Natural killer cell (primary cell): ENCODE measurements around the gene MARCOL. TPM values are rescaled to one million over a fixed set of nuclear protein-coding genes. Genes with fewer than 3 reads are reported as not detected.

ENCODE experiments used
- ATAC-seq, 3 donors: fragments of 150-1000 bp in 2 of 3; fragments of 200-7000 bp in 1 of 3; cut with Tn5 transposase; 1 replicate in 1 of 3; 2 replicates in 2 of 3; pipeline ENCODE4 v1.10.0; 2021; ENCODE audit warnings: mild to moderate bottlenecking in 2 of 3, moderate library complexity in 2 of 3
- DNase-seq, 2 donors: peaks; one replicate each; pipeline versions ENCODE4 v3.0.0 to v3.0.0-alpha.2; 2013 to 2021; ENCODE audit warnings: mixed read lengths in 1 of 2
- H3K27ac ChIP-seq: one replicate; pipeline ENCODE4 v1.5.1; 2013; ENCODE audit warnings: mild to moderate bottlenecking, low read length
- H3K27me3 ChIP-seq: one replicate; pipeline ENCODE4 v1.6.1; 2013; ENCODE audit warnings: low read length; ENCODE audit not compliant: control insufficient read depth, insufficient read depth
- H3K36me3 ChIP-seq: one replicate; pipeline ENCODE4 v1.6.1; 2013; ENCODE audit warnings: low read length; ENCODE audit not compliant: control insufficient read depth, insufficient read depth
- H3K4me1 ChIP-seq: one replicate; pipeline ENCODE4 v1.6.1; 2013; ENCODE audit warnings: low read length; ENCODE audit not compliant: control insufficient read depth, insufficient read depth
- H3K4me3 ChIP-seq: one replicate; pipeline ENCODE4 v1.5.1; 2013; ENCODE audit warnings: low read length
- H3K9me3 ChIP-seq: one replicate; pipeline ENCODE4 v1.6.1; 2013; ENCODE audit warnings: low read length; ENCODE audit not compliant: control insufficient read depth, insufficient read depth
- H3K27ac Mint-ChIP-seq, 2 donors: one replicate each; pipeline ENCODE4 v1.8.0; 2022; ENCODE audit warnings: mild to moderate bottlenecking in 2 of 2, mixed read lengths in 2 of 2, moderate library complexity in 1 of 2
- H3K27me3 Mint-ChIP-seq, 2 donors: one replicate each; pipeline ENCODE4 v1.8.0; 2022; ENCODE audit warnings: low read depth in 2 of 2, mixed read lengths in 2 of 2
- H3K36me3 Mint-ChIP-seq: one replicate; pipeline ENCODE4 v1.8.0; 2022; ENCODE audit warnings: mixed read lengths
- H3K4me1 Mint-ChIP-seq, 2 donors: one replicate each; pipeline ENCODE4 v1.8.0; 2022; ENCODE audit warnings: mixed read lengths in 2 of 2
- H3K4me3 Mint-ChIP-seq: one replicate; pipeline ENCODE4 v1.8.0; 2022; ENCODE audit warnings: mild to moderate bottlenecking, moderate library complexity, mixed read lengths
- H3K9me3 Mint-ChIP-seq, 2 donors: one replicate each; pipeline ENCODE4 v1.8.0; 2022; ENCODE audit warnings: mixed read lengths in 2 of 2
- WGBS: methylation state at CpG from one replicate; pipeline ENCODE4 v1.1.7; 2013; ENCODE audit warnings: missing lambda C conversion rate; ENCODE audit not compliant: insufficient coverage; 5-methylcytosine and 5-hydroxymethylcytosine counted together
- intact Hi-C: fragments of 100-400 bp; cut with micrococcal nuclease; formaldehyde crosslinking; loops from one replicate; pipeline ENCODE4 v1.14.2; 2022
- total RNA-seq, 4 donors: library from RNA; stranded (reverse); fragments of 120-200 nt in 1 of 4; gene quantifications; one replicate each; pipeline versions ENCODE4 v1.2.3 to v1.2.4, GENCODE V29; 2013 to 2022
- TF ChIP-seq, protein P1 (sequence below): fragments of 200-600 bp; IDR thresholded peaks from one replicate; pipeline ENCODE4 v1.8.0; 2022; ENCODE audit warnings: antibody characterized with exemption

The MARCOL gene
- total RNA-seq, 3 donors from 2014 or later (not counting 1 experiment from before 2014, with no cell fraction given) = not detected

DNA sequence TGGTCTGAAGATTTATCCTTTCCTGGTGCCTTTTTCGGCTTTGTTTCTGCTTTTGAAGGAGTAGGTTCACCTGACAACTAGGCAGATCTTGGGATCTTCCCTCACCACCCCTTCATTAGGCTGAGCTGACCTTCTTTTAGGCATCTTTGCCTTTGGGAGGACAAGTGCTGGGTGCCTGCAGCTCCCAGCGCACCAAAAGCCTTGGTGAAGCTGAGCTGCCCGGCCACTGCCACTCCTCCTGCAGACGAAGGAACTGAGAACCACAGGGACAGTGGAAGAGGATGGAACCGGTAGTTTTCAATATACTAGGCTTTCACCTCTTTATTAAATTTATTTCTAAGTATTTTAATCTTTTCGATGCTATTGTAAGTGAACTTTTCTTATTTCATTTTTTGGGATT lies 16.8 kb upstream of the MARCOL start:
- Mint-ChIP-seq H3K4me1 (no peaks in the 10 kb centered on the region), H3K4me3 (no peak overlapping the region), H3K27ac (no peak overlapping the region), H3K27me3 (no peaks in the 10 kb centered on the region), H3K36me3 (no peaks in the 10 kb centered on the region), H3K9me3 (peaks cover 0 to 2% of the 10 kb centered on the region in 2 donors)
- intact Hi-C loops = no loop called here
- Histone ChIP-seq H3K4me3 (no peak overlapping the region), H3K27ac (no peak overlapping the region), H3K36me3 (no peaks in the 10 kb centered on the region), H3K4me1 (no peaks in the 10 kb centered on the region), H3K9me3 (no peaks in the 10 kb centered on the region), H3K27me3 (no peaks in the 10 kb centered on the region)
- 74% methylated on average over 5 of the region's 6 CpGs for WGBS
- TF ChIP-seq, protein P1, sequence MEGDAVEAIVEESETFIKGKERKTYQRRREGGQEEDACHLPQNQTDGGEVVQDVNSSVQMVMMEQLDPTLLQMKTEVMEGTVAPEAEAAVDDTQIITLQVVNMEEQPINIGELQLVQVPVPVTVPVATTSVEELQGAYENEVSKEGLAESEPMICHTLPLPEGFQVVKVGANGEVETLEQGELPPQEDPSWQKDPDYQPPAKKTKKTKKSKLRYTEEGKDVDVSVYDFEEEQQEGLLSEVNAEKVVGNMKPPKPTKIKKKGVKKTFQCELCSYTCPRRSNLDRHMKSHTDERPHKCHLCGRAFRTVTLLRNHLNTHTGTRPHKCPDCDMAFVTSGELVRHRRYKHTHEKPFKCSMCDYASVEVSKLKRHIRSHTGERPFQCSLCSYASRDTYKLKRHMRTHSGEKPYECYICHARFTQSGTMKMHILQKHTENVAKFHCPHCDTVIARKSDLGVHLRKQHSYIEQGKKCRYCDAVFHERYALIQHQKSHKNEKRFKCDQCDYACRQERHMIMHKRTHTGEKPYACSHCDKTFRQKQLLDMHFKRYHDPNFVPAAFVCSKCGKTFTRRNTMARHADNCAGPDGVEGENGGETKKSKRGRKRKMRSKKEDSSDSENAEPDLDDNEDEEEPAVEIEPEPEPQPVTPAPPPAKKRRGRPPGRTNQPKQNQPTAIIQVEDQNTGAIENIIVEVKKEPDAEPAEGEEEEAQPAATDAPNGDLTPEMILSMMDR = no peak
- ATAC-seq = no peak
- DNase-seq = no peak

DNA sequence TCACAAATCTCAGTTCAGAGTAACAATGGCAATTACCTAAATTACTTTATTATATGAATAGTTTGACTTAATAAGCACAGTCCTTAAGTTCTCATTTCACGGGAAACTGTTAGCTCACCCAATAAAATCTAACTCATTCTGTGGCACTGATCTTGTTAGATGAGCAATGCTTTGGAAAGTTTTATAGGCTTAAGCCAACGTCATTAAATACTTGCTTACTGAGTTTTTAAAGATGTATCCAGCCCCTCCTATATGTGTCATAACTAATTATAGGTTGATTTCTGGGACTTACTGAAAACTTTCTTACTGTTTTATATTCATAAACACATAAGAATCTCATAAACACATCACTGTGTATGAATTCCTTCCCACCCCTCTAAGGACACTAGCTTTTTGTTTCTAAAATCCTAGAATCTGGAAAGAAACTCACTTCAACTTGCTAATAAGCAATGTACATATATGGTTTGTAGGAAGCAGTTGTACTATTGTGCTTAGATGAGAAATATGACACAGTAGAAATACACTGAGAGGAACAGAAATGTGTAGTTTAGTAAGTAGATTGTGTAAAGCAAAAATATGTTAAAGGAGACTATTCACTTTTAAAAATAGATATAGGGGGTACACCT lies 14.1 kb upstream of the MARCOL start:
- no peaks in the 10 kb centered on the region for H3K36me3 Mint-ChIP-seq
- intact Hi-C loops = no loop called here
- H3K9me3 ChIP-seq = no peaks in the 10 kb centered on the region
- DNase-seq (no peak), ATAC-seq (no peak)
- no peaks in the 10 kb centered on the region for H3K27me3 ChIP-seq
- no peaks in the 10 kb centered on the region for H3K4me1 Mint-ChIP-seq
- no peaks in the 10 kb centered on the region for H3K4me1 ChIP-seq
- H3K4me3 Mint-ChIP-seq = no peak overlapping the region
- H3K36me3 ChIP-seq = no peaks in the 10 kb centered on the region
- no peak overlapping the region for H3K4me3 ChIP-seq
- no peak overlapping the region for H3K27ac ChIP-seq
- H3K9me3 Mint-ChIP-seq = no peaks in the 10 kb centered on the region
- no CpG with 5 or more reads among the region's 2 CpGs for WGBS
- H3K27me3 Mint-ChIP-seq = no peaks in the 10 kb centered on the region
- TF ChIP-seq, protein P1 = no peak
- H3K27ac Mint-ChIP-seq = no peak overlapping the region

DNA sequence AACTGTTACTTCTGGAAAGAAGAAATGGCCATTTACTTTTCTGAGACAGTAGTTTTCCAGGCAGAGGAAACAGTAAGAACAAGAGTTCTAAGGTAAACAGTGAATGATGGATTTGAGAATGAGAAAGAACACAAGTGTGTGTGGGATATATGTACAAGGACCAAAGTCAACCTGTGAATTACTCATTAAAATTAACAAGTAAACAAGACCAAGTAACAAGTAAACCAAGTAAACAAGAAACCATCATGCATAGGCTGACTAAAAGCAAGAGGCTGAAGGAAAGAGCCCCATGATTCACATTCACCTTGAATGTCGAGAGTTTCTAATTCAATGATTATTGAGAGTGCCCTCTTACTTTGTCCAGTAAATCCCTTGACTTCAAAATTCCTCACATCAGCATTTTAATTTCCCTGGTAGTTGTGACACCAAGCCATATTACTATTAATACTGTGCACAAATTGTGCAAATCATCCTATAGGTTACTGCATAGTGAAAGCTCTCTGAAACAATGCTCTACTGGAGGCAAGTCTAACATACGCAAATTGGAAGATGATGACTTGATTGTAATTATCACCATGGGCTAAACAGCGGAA lies 9.8 kb upstream of the MARCOL start:
- H3K27ac Mint-ChIP-seq = no peak overlapping the region
- TF ChIP-seq, protein P1 = no peak
- H3K27me3 Mint-ChIP-seq = no peaks in the 10 kb centered on the region
- H3K9me3 Mint-ChIP-seq = no peaks in the 10 kb centered on the region
- H3K36me3 ChIP-seq = no peaks in the 10 kb centered on the region
- 94% methylated on average over 2 of the region's 3 CpGs for WGBS
- intact Hi-C loops = no loop called here
- no peaks in the 10 kb centered on the region for H3K36me3 Mint-ChIP-seq
- H3K4me3 ChIP-seq = no peak overlapping the region
- H3K27me3 ChIP-seq = no peaks in the 10 kb centered on the region
- no peak overlapping the region for H3K27ac ChIP-seq
- H3K4me1 ChIP-seq = no peaks in the 10 kb centered on the region
- no peaks in the 10 kb centered on the region for H3K4me1 Mint-ChIP-seq
- H3K4me3 Mint-ChIP-seq = no peak overlapping the region
- DNase-seq (no peak), ATAC-seq (no peak)
- H3K9me3 ChIP-seq = no peaks in the 10 kb centered on the region

DNA sequence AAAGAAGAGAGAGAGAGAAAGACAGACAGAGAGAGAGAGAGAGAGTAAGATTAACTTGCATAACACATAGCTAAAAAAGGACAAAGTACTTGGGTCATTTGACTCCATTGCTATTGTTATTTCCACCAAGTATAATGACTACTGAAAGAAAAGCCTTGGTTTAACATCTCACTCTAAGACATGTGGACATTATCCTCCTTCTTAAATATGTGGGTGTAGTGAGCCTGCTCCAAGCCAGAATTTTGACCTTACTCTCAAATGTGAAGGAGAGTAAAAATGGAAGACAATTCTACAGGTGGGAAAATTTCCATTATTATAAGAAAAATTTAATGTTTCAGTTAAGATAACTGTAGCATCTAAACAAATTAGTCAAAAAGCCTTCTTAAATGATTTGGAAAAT lies 8.5 kb upstream of the MARCOL start:
- H3K4me3 Mint-ChIP-seq = no peak overlapping the region
- Histone ChIP-seq H3K4me1 (no peaks in the 10 kb centered on the region), H3K36me3 (no peaks in the 10 kb centered on the region), H3K9me3 (no peaks in the 10 kb centered on the region), H3K27ac (no peak overlapping the region), H3K27me3 (no peaks in the 10 kb centered on the region), H3K4me3 (no peak overlapping the region)
- DNase-seq (no peak), ATAC-seq (no peak)
- H3K27me3 Mint-ChIP-seq = no peaks in the 10 kb centered on the region
- intact Hi-C loops = no loop called here
- H3K4me1 Mint-ChIP-seq = no peaks in the 10 kb centered on the region
- H3K9me3 Mint-ChIP-seq = no peaks in the 10 kb centered on the region
- H3K27ac Mint-ChIP-seq = no peak overlapping the region
- H3K36me3 Mint-ChIP-seq = no peaks in the 10 kb centered on the region
- TF ChIP-seq, protein P1 = no peak
